ENCODE data around the gene GLRB. TPM values are rescaled to one million over a fixed set of nuclear protein-coding genes. Genes with fewer than 3 reads are reported as not detected.

Gene GLRB
- total RNA-seq, 1 donor, result 0.81 TPM

Small RNA genes within 50 kb of the gene (small RNA-seq; reads per million reads assigned to genes)
- gene RF00019 (not detected), gene RNU6-582P (not detected)

Other genes starting within 250 kb of the GLRB start
- 16.4 TPM for gene PDGFC, start 104.4 kb upstream of the GLRB start, total RNA-seq
- not detected for gene GRIA2, start 144.6 kb downstream of the GLRB start, total RNA-seq